GM23248 (cell line): ENCODE measurements around the gene RLF.

Experiments
- EZH2 ChIP-seq: fragments of 200-600 bp; sonication (generic); IDR thresholded peaks from 2 replicates; pipeline ENCODE4 v1.6.1; 2018; ENCODE audit warnings: antibody characterized with exemption, mild to moderate bottlenecking; ENCODE audit not compliant: insufficient read depth, poor library complexity, severe bottlenecking
- EZH2phosphoT487 ChIP-seq: fragments of 200-600 bp; sonication (generic); IDR thresholded peaks from 2 replicates; pipeline ENCODE4 v1.6.1; 2018; ENCODE audit warnings: antibody characterized with exemption, moderate library complexity, mild to moderate bottlenecking, low read depth; ENCODE audit not compliant: insufficient read depth

DNA sequence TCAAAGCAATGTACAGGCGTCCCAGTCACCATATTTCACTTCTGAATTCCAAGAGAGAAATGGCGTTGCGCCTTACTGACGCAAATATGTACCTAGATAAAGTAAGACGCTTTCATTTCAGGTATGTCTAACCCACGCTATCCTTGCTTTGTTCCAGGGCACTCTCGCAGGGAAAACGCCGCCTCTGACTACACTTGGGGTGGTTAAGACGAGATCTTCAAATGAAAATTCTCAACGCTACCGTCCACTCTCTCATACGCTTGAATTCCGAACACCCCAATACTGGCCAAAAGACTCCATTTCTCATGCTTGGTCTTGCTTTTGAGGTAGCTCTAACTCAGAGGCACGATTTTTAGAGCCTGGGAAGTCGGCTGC lies 96.1 kb downstream of the RLF start:
- TF ChIP-seq EZH2phosphoT487 (no peak), EZH2 (no peak)
